GM23338 (cell line): Measurements from ENCODE around the gene SCAPER.
A peak's percentile ranks its signal among the peaks of the same experiment; 100 is the strongest.

Experiments
- EZH2 ChIP-seq: fragments of 200-600 bp; sonication (generic); IDR thresholded peaks from one replicate; pipeline ENCODE4 v1.8.0; 2017; ENCODE audit warnings: antibody characterized with exemption, mild to moderate bottlenecking, low read depth; ENCODE audit not compliant: unreplicated experiment
- TF ChIP-seq, protein P1 (sequence below), 2 experiments: fragments of 200-600 bp in 1 of 2; sonication (generic) in 1 of 2; conservative IDR thresholded peaks; 2 replicates each; pipeline versions ENCODE4 v1.5.1 to v1.6.1; 2016 to 2017; ENCODE audit warnings: antibody characterized with exemption in 2 of 2, low read depth in 2 of 2, mild to moderate bottlenecking in 2 of 2, moderate library complexity in 1 of 2

DNA sequence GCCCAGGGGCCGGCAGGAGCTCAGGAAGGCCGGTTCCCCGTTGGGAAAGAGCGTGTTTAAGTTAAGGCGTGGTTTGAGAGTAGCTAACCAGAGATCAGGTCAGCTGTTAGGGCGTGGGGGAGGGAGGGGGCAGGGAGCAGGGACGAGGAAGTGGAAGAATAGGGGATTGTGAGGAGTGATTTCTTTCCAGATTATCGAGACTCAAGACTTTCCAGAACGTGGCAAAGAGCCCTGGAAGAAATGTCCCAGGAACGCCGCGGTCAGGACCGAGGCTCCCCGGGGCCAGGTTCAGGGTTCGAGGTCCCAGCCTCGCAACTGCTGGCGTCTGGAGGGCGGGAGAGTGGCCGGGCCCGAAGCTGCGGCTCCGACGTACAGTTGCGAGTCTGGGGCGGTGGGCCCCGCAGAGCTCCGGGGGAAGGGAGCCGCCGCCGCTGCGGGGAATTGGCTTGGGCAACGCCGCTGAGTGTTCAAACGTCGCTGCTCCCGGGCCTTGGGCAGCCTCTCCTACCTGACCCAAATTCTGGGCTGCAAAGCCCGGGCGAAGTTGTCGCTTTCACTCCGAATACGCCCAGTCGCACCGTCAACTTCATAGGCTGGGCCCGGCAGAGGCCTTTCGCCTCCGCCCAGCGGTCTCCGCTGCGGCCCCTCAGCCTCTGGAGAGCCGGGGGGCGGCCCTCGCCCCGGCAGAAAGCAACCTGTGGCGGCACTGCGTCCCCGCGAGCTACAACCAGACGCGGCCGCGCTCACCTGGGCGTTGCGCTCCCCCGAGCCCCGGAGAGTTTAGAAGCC lies 559.1 kb downstream of the SCAPER start:
- peak; percentile 3 for TF ChIP-seq EZH2
- TF ChIP-seq, protein P1, sequence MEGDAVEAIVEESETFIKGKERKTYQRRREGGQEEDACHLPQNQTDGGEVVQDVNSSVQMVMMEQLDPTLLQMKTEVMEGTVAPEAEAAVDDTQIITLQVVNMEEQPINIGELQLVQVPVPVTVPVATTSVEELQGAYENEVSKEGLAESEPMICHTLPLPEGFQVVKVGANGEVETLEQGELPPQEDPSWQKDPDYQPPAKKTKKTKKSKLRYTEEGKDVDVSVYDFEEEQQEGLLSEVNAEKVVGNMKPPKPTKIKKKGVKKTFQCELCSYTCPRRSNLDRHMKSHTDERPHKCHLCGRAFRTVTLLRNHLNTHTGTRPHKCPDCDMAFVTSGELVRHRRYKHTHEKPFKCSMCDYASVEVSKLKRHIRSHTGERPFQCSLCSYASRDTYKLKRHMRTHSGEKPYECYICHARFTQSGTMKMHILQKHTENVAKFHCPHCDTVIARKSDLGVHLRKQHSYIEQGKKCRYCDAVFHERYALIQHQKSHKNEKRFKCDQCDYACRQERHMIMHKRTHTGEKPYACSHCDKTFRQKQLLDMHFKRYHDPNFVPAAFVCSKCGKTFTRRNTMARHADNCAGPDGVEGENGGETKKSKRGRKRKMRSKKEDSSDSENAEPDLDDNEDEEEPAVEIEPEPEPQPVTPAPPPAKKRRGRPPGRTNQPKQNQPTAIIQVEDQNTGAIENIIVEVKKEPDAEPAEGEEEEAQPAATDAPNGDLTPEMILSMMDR (conservative IDR thresholded peaks at IDR 0.05; ENCODE audit: low read depth in 2 of 2), result no peak
